ENCODE measurements around the gene IFNAR1.

- TF ChIP-seq, protein P1, sequence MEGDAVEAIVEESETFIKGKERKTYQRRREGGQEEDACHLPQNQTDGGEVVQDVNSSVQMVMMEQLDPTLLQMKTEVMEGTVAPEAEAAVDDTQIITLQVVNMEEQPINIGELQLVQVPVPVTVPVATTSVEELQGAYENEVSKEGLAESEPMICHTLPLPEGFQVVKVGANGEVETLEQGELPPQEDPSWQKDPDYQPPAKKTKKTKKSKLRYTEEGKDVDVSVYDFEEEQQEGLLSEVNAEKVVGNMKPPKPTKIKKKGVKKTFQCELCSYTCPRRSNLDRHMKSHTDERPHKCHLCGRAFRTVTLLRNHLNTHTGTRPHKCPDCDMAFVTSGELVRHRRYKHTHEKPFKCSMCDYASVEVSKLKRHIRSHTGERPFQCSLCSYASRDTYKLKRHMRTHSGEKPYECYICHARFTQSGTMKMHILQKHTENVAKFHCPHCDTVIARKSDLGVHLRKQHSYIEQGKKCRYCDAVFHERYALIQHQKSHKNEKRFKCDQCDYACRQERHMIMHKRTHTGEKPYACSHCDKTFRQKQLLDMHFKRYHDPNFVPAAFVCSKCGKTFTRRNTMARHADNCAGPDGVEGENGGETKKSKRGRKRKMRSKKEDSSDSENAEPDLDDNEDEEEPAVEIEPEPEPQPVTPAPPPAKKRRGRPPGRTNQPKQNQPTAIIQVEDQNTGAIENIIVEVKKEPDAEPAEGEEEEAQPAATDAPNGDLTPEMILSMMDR (IDR thresholded peaks at IDR 0.05; ENCODE audit: low read depth, low read length): no peak
- TF ChIP-seq MAX (IDR thresholded peaks at IDR 0.05; ENCODE audit: low read depth, low read length) (peak; percentile 99), POLR2A (IDR thresholded peaks at IDR 0.05; ENCODE audit: extremely low read depth, insufficient read length) (peak; percentile 50), MYC (IDR thresholded peaks at IDR 0.05; ENCODE audit: low read depth, low read length) (peak; percentile 82)
These were observed 58.5 kb downstream of the IFNAR1 start for GRCh38 chr21:33383056-33383888.

All from NB4 (cell line).